OCI-LY1 (cell line): ENCODE measurements around the gene IMMP2L.

Experiments used
- H2AFZ ChIP-seq: fragments of 200-600 bp; sonication (generic), shearing (Covaris generic); 2 replicates; pipeline ENCODE4 v1.6.0; 2014; ENCODE audit warnings: antibody characterized with exemption, mild to moderate bottlenecking, low read length
- H3F3A ChIP-seq: fragments of 200-600 bp; sonication (generic), shearing (Covaris generic); 2 replicates; pipeline ENCODE4 v1.6.0; 2014; ENCODE audit warnings: mild to moderate bottlenecking, antibody characterized with exemption, low read length, moderate library complexity; ENCODE audit not compliant: insufficient read depth
- H3K27ac ChIP-seq: fragments of 200-600 bp; sonication (generic); 2 replicates; pipeline ENCODE4 v1.5.1; 2014; ENCODE audit warnings: low read length, mixed run types, mild to moderate bottlenecking, low read depth; ENCODE audit not compliant: poor library complexity, severe bottlenecking
- H3K27me3 ChIP-seq: fragments of 200-600 bp; sonication (generic); 2 replicates; pipeline ENCODE4 v1.6.0; 2014; ENCODE audit warnings: antibody characterized with exemption, mild to moderate bottlenecking, low read length, moderate library complexity; ENCODE audit not compliant: insufficient read depth
- H3K36me3 ChIP-seq: fragments of 200-600 bp; sonication (generic); 2 replicates; pipeline ENCODE4 v1.6.1; 2014; ENCODE audit warnings: mild to moderate bottlenecking, antibody characterized with exemption, low read length, moderate library complexity, mixed read lengths; ENCODE audit not compliant: insufficient read depth
- H3K4me1 ChIP-seq: fragments of 200-600 bp; sonication (generic); 2 replicates; pipeline ENCODE4 v1.5.1; 2014; ENCODE audit warnings: mild to moderate bottlenecking, low read length, moderate library complexity; ENCODE audit not compliant: insufficient read depth, severe bottlenecking
- H3K4me2 ChIP-seq: fragments of 200-600 bp; sonication (generic), shearing (Covaris generic); 2 replicates; pipeline ENCODE4 v1.6.1; 2014; ENCODE audit warnings: low read length
- H3K4me3 ChIP-seq: fragments of 200-600 bp; sonication (generic); 2 replicates; pipeline ENCODE4 v1.5.1; 2014; ENCODE audit warnings: low read length, low read depth, mild to moderate bottlenecking, mixed read lengths; ENCODE audit not compliant: poor library complexity, severe bottlenecking
- H3K79me2 ChIP-seq: fragments of 200-600 bp; shearing (Covaris generic); 2 replicates; pipeline ENCODE4 v1.6.1; 2016; ENCODE audit warnings: mixed run types, low read length, mixed read lengths; ENCODE audit not compliant: insufficient read depth
- H3K9ac ChIP-seq: fragments of 200-600 bp; sonication (generic), shearing (Covaris generic); 2 replicates; pipeline ENCODE4 v1.6.1; 2014; ENCODE audit warnings: mild to moderate bottlenecking, low read length, mixed read lengths
- H3K9me2 ChIP-seq: fragments of 200-600 bp; sonication (generic), shearing (Covaris generic); 2 replicates; pipeline ENCODE4 v1.6.1; 2014; ENCODE audit warnings: low read depth, mild to moderate bottlenecking, low read length, mixed read lengths
- H3K9me3 ChIP-seq: fragments of 200-600 bp; shearing (Covaris generic); 2 replicates; pipeline ENCODE4 v1.6.1; 2014; ENCODE audit warnings: low read length, mixed read lengths
- H4K20me1 ChIP-seq: fragments of 200-600 bp; sonication (generic), shearing (Covaris generic); 2 replicates; pipeline ENCODE4 v1.6.0; 2016; ENCODE audit warnings: mild to moderate bottlenecking, low read length; ENCODE audit not compliant: insufficient read depth
- EZH2 ChIP-seq: fragments of 200-600 bp; sonication (generic), shearing (Covaris generic); IDR thresholded peaks from 2 replicates; pipeline ENCODE4 v1.8.0; 2017; ENCODE audit warnings: borderline replicate concordance, mixed run types, mild to moderate bottlenecking, antibody characterized with exemption, low read length, moderate library complexity, mixed read lengths
- TF ChIP-seq, protein P1 (sequence below): fragments of 200-600 bp; sonication (generic), shearing (Covaris generic); IDR thresholded peaks from 2 replicates; pipeline ENCODE4 v1.5.1; 2017; ENCODE audit warnings: mild to moderate bottlenecking, antibody characterized with exemption, low read length, moderate library complexity, mixed read lengths

Gene IMMP2L

DNA sequence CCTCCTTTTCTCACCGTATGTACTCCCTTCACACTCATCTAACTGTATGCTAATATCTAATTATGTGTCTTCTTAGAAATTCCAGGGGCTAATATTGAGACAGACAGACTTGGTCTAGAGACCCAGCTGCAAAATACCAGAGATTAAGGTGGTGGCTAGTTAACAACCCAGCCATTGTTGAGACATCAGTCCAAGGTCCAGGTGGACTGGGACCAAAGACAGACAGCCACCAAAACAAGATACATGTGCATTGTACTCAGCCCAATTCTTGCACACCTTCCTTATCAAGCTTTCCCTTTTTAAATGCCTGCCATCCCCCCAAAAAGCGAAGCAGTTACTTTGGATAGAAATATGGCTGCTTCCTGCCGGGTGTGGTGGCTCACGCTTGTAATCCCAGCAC is 514.7 kb downstream of the IMMP2L start:
- Histone ChIP-seq H3K27me3 (no peaks in the 10 kb centered on the region), H3K79me2 (no peaks in the 10 kb centered on the region), H3K4me1 (peaks cover 4% of the 10 kb centered on the region), H3K9ac (no peak overlapping the region), H4K20me1 (no peaks in the 10 kb centered on the region), H3K27ac (no peak overlapping the region), H3K4me3 (no peak overlapping the region), H3K9me3 (no peaks in the 10 kb centered on the region), H3K4me2 (no peak overlapping the region), H3F3A (no peaks in the 10 kb centered on the region), H2AFZ (no peak overlapping the region), H3K9me2 (no peaks in the 10 kb centered on the region), H3K36me3 (no peaks in the 10 kb centered on the region)
- TF ChIP-seq, protein P1, sequence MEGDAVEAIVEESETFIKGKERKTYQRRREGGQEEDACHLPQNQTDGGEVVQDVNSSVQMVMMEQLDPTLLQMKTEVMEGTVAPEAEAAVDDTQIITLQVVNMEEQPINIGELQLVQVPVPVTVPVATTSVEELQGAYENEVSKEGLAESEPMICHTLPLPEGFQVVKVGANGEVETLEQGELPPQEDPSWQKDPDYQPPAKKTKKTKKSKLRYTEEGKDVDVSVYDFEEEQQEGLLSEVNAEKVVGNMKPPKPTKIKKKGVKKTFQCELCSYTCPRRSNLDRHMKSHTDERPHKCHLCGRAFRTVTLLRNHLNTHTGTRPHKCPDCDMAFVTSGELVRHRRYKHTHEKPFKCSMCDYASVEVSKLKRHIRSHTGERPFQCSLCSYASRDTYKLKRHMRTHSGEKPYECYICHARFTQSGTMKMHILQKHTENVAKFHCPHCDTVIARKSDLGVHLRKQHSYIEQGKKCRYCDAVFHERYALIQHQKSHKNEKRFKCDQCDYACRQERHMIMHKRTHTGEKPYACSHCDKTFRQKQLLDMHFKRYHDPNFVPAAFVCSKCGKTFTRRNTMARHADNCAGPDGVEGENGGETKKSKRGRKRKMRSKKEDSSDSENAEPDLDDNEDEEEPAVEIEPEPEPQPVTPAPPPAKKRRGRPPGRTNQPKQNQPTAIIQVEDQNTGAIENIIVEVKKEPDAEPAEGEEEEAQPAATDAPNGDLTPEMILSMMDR = no peak
- TF ChIP-seq EZH2 = no peak

DNA sequence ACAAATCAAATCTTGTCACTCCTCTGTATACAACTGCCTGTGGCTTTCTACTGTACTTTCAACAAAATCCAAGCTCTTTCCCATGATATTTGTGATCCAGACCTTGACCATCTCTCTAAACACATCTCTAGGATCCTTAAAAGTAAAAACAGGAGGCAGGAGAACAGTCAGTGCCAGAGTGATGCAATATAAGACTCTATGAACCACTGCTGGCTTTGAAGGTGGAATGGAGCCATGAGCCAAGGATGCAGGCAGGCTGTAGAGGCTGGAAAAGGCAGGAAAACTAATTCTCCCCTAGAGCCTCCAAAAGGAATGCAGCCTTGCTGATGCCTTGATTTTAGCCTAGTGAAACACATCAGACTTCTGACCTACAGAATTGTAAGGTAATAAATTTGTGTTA is 516.8 kb downstream of the IMMP2L start:
- Histone ChIP-seq H4K20me1 (no peaks in the 10 kb centered on the region), H3K9me2 (no peaks in the 10 kb centered on the region), H3F3A (no peaks in the 10 kb centered on the region), H3K4me1 (peaks cover 16% of the 10 kb centered on the region), H2AFZ (no peak overlapping the region), H3K79me2 (no peaks in the 10 kb centered on the region), H3K27ac (no peak overlapping the region), H3K27me3 (no peaks in the 10 kb centered on the region), H3K9me3 (no peaks in the 10 kb centered on the region), H3K4me3 (no peak overlapping the region), H3K4me2 (no peak overlapping the region), H3K36me3 (no peaks in the 10 kb centered on the region), H3K9ac (no peak overlapping the region)
- TF ChIP-seq, protein P1 = no peak
- TF ChIP-seq EZH2 = no peak

DNA sequence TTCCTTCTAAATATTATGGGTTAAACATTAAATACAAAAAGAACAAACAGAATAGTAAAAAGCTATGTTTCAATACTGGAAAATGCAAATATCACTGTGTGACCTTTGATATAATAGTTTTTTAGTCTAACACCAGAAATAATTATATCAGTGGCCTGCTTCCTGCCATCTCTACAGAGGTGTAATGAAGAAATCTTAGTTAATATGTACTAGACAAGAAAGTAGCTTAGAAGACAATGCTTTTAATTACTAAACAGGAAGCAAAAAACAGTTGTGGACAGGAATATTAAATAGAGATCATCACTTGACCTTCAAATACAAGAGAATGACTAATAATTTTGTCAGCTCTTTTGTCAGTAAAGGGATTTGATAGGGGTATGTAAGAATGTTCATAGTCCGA is 518.7 kb downstream of the IMMP2L start:
- H3K36me3 ChIP-seq = no peaks in the 10 kb centered on the region
- no peak overlapping the region for H3K9ac ChIP-seq
- H4K20me1 ChIP-seq = no peaks in the 10 kb centered on the region
- no peak overlapping the region for H2AFZ ChIP-seq
- H3K79me2 ChIP-seq = no peaks in the 10 kb centered on the region
- H3K9me3 ChIP-seq = no peaks in the 10 kb centered on the region
- peaks cover 16% of the 10 kb centered on the region for H3K4me1 ChIP-seq
- no peak for TF ChIP-seq EZH2
- TF ChIP-seq, protein P1 = no peak
- no peaks in the 10 kb centered on the region for H3K27me3 ChIP-seq
- H3F3A ChIP-seq = no peaks in the 10 kb centered on the region
- no peak overlapping the region for H3K27ac ChIP-seq
- no peaks in the 10 kb centered on the region for H3K9me2 ChIP-seq
- H3K4me3 ChIP-seq = no peak overlapping the region
- no peak overlapping the region for H3K4me2 ChIP-seq
